Astrocyte of the hippocampus (primary cell): Measurements from ENCODE around the gene PIEZO2.
A peak's percentile ranks its signal among the peaks of the same experiment; 100 is the strongest.

Experiments used
- DNase-seq: peaks from one replicate; pipeline ENCODE4 v3.0.0; 2011; ENCODE audit warnings: low read depth, low spot score

PIEZO2 gene

GRCh38 chr18:11113046-11113548 lies 36.3 kb downstream of the PIEZO2 start:
- DNase-seq, result no peak

- no peak for DNase-seq
Observed at GRCh38 chr18:11112286-11112685, 37.1 kb downstream of the PIEZO2 start.

GRCh38 chr18:11110509-11110908 lies 38.9 kb downstream of the PIEZO2 start:
- DNase-seq, result no peak

GRCh38 chr18:11108947-11109346 lies 40.4 kb downstream of the PIEZO2 start:
- no peak for DNase-seq

DNA sequence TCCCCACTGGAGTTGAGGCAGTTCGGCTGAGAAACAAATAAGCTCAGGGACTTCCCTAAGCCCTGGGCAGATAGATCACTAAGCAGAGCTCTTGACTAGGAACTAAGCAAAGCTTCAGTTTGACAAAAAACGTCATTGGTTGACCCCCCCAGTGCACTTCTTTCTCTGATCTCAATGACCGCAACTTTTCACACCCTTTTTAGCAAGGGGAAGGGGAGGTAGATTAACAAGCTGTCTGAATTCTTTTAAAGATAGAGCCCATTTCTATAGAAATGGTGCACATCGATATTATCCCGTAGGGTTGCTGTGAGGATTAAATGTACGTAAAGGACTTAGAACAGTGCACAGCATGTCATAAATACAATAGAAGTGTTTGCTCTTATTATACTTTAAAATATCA lies 42.5 kb downstream of the PIEZO2 start:
- DNase-seq, result no peak

DNA sequence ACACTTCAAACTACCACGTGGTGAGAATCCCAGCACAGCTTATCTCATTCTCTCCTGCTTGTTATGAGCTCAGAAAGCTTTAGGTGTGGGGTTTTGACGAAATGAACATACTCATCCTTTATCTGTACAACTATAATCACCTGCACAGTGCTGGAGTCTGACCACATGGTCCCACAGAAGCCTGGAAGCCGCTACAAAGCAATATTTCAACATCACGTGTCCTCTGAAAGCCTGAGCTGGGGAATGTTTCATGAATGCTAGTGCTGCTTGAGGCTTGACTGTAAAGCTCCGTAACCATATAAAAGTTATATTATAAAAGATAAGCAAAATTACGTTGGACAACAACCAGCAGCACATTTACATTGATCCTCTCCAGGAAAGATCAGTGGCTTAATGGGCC lies 43.9 kb downstream of the PIEZO2 start:
- no peak for DNase-seq

DNA sequence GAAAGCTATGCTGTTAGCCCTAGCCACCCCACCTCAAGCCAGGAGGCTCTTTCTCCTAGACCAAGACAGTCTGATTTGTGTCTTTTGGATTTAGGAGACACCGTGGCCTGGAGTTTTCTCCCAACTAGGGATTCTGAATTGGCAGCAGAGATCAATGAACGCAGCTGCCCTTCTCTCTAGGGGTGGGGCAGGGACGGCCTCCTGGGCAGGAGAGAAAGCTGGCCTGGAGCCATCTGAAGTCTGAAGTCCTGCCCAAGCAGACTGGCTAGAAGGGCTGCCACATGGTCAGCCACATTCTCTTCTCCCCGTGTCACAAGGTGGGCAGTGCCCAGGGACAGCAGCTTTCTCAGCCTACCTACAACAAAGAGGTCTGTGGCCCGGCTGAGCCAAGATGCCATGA lies 45.1 kb downstream of the PIEZO2 start:
- no peak for DNase-seq

DNA sequence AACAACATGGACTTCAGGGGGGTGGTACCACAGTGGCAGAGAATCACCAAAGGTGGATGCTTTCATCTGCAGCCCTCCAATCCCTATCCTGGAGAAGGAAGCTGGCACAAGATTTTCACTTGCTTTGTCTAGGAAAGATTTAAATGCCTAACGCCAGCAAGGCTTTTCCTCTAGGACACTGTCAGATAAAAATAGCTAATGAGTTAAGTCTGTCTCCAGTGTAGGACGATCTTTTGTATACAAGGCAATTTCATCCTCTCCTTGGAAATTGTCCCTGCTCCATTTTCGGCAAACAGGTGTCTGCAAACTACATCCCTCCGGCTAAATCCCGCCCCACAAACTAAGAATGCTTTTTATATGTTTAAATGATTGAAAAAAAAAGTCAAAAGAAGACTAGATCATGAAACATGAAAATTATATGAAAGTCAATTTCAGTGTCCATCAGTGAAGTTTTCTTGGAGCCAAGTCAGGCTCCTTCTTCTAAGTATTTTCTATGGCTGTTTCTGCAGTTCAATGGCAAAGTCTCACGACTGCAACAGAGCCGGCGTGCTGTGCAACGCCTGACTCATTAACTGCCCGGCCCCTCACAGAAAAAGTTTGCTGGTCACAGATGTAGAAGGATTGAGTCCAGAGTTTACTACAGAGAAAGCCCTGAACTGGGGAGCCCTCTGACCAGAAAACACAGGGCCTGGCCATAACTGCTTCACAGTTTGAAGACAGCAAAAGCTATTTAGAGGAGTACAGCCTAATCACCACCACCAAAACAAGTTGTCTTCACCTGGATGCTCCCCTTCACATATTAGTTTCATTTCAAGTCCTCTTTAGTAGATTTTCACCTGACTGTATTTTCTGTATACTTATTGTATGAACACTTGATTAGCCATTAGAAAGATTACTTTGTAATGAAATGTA lies 52.3 kb downstream of the PIEZO2 start:
- no peak for DNase-seq

- DNase-seq, result no peak
Observed at GRCh38 chr18:11096411-11096810, 53.0 kb downstream of the PIEZO2 start.

DNA sequence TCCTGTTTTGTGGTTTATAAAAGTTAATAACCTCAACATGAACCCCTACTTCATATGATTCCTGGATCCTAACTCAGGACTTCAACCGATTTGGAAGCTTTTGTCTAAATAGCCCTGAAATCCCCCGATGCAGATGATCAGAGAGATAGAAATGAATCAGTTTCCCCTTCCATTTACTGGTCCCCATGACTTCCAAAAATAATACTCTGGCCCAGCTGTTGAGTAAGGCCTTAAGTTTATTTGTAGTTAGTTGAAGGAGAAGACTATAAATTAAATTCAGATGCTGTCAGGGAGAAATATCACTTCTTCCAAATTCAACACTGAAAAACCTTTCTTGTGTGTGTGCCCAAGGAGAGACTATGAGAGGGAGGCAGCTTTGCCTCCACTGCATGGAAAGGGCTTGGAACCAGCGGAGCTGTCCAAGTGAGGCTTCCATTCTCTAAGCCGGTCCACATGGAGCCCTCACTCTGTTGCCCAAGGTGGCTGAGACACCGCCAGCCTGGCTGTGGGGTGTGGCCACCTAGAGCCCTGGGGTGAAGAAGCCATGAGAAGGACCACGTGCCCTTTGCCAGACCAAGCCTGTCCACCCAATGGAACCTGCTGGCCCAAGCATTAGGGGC lies 53.6 kb downstream of the PIEZO2 start:
- DNase-seq, result no peak

DNA sequence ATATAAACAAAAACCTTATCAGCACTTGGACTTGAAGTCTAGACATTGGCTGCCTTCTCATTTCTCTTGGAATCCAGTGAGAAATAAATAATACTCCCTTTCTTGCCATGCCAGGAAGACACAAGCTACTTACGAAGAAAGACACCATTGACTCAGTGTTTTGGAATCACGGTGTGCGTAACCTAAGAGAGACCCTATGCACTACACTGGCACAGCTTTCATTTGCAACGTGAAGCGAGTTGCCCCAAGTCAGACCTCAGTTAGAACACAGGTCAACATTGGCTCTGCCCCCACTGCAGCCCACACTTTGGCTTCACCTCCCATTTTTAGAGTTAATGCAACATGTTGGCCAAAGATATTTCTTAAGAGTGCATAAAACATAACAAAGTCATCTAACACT lies 54.2 kb downstream of the PIEZO2 start:
- no peak for DNase-seq

DNA sequence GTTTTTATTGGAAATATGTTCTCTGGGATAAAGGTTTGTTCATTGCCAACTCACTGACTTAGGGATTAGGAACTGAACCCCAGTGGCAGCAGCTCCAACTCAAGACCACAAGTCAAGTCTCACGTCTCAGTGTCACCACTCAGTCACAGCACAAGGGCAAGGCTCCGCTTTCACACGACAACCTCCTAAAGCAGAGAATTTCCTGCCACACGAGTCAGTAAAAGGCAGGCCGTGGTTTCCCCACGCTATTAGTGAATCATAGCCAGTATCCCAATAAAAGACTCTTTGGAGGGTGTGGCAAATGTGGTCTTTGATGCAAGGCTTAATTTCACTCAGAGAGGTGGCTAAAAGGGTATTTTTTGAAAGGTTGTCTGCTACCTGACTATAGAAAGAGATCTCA lies 57.6 kb downstream of the PIEZO2 start:
- no peak for DNase-seq

- no peak for DNase-seq
Observed at GRCh38 chr18:11089931-11090715, 59.2 kb downstream of the PIEZO2 start.

DNA sequence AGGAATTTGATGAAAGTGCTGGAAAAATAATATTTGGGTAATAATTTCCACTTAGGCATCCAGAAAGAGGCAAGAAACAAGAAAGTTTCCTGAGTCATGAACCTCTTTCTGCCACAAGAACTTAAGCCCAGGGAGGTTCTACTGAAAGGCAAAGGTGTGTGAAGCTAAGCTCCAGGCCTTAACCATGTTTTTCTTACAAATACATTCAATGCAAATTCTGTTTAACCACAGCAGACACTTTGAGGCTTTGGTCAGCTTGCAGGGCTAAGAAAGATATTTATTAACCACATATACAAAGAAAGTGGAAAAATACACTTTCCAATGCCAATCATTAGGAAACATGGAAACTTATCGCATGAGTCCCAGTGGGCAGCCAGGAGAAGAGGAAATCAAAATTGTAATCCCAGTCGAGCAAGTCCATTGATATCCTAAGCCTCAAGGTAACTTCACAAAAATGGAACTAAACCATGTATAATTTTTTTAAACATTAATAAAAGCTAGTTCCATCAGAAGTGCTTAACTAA lies 68.3 kb downstream of the PIEZO2 start:
- peak; percentile 3 for DNase-seq

- peak; percentile 11 for DNase-seq
Observed at GRCh38 chr18:11078491-11078890, 70.9 kb downstream of the PIEZO2 start.

DNA sequence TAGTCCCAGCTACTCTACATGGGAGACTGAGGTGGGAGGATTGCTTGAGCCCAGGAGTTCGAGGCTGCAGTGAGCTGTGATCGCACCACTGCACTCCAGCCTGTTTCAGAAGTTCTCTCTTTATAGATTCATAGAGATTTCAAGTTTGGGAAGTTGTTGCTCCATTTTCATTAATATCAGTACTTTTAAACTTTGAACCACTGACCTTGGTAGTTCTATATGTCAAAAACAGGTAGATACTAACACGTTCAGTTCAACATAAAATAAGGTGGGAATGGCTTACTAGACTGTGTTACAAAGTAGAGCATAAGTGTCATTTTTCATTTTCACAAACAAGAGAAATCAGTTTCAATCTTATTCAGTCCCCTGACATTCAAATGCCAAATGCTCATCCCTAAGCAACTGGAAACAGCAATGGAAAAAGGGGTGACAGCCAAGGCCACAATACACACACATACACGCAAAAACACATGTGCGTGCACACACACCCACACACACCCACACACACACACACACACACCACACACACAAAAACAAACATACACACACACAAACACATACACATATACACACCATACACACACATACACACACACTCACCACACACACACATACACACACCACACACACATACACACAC lies 71.7 kb downstream of the PIEZO2 start:
- DNase-seq, result no peak

DNA sequence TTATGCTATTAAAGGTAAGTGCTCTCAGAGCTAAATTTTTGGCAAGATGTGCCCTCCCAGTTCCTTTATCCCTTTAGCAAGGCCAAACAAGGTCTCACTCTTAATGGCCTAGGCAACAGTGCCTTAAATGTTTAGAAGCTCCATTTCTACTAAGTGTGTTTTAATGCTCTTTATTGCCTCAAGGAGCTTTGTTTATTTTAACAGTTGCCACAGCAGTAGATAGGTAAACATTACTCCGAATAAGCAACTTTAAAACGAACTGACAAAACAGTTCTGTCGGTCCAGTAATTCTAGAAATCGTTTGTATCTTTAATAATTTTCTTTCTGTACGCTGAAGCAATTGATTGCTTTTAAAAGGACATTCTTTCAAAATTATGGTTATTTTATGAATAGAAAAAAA lies 74.5 kb downstream of the PIEZO2 start:
- DNase-seq, result no peak

- no peak for DNase-seq
Observed at GRCh38 chr18:11073971-11074370, 75.4 kb downstream of the PIEZO2 start.

DNA sequence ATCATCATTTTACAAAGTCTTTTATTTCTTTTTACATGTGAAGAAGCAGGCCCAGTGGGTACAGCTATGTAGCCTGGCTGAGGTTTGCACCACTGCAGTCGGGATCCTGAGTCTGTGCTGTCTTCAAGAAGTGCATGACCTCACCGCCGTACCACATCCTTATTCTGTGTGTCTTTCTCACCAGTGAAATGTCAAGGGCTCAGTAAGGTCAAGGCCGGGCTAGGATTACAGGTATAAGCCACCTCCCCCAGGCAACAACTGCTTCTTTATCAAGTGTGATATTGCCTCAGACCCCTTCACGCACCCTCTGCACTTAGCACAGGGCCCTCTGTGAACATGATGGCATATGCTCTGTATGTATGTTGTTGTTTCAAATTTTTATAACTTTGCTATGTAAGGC lies 76.7 kb downstream of the PIEZO2 start:
- DNase-seq, result no peak

DNA sequence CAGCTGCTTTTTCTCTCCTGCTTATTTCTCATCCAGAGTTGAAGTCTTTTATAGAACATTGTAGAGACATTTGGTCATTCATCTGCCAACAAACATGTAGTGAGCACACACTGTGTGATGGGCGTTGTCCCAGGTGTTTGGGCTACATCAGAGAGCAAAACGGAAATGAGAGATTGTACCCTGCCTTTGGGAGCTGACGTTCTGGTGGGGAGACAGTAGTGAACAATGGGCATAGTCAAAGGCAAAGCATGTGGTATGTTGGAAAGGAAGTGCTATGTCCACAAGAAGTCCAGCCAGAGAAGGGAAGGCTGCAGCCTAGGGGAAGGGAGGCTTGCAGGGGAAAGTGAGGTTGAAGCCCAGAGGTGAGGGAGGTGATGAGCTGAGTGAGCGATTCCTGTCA lies 78.1 kb downstream of the PIEZO2 start:
- no peak for DNase-seq

- DNase-seq, result no peak
Observed at GRCh38 chr18:11070593-11070992, 78.8 kb downstream of the PIEZO2 start.

- DNase-seq, result no peak
Observed at GRCh38 chr18:11066038-11066437, 83.3 kb downstream of the PIEZO2 start.
